Measurements from ENCODE around the gene WDFY2. TPM values are rescaled to one million over a fixed set of nuclear protein-coding genes. Genes with fewer than 3 reads are reported as not detected.

Gene WDFY2
- total RNA-seq, 1 experiment from 2014 or later: 26.4 TPM

DNA sequence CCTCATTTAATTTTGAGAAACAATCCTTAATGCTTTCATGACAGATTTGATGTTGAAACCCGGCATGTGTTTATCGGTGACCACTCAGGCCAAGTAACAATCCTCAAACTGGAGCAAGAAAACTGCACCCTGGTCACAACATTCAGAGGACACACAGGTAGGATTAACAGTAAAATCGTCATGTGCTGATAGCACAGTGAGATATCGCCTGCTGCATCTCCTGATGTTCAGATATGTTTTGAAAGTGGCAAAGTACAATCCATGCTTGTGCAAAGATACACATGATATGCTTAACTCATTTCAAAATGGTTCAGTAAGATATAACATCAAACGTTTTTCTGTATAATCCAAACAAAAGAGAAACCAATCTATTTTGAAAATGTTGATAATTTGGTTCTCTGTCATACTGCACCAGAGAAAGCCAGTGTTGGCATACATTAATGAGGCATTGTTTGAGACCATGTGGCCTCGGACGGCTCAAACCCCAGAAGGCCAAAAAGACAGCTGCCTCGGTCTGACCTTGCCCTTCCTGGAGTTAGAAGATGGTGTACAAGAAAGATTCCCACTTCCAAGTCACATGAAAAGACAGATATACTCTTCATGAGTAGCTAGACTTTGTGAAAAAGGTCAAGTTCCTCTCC is 143.5 kb downstream of the WDFY2 start:
- H2AFZ ChIP-seq (ENCODE audit: low read length): no peak overlapping the region
- no peaks in the 10 kb centered on the region for H3K27me3 ChIP-seq (ENCODE audit: insufficient read depth, low read length)
- no peak overlapping the region for H3K56ac ChIP-seq (ENCODE audit: insufficient read length, low read depth, low read length)
- no peak overlapping the region for H4K8ac ChIP-seq (replicated peaks; ENCODE audit: insufficient read length, low read depth, low read length)
- no peak overlapping the region for H3K4me2 ChIP-seq (ENCODE audit: insufficient read depth, insufficient read length, low read length)
- H3K4me3 Mint-ChIP-seq: no peak overlapping the region
- H3K9me3 ChIP-seq (ENCODE audit: control insufficient read depth, low read depth, low read length): no peaks in the 10 kb centered on the region
- H3K9me3 Mint-ChIP-seq: no peaks in the 10 kb centered on the region
- peak overlapping the region in 1 of 3 experiments; percentile 45; a peak in 1 of 7 replicates for H3K27ac Mint-ChIP-seq
- H4K20me1 ChIP-seq (ENCODE audit: control insufficient read depth, insufficient read depth, insufficient read length): no peaks in the 10 kb centered on the region
- no peak overlapping the region for H2BK15ac ChIP-seq (ENCODE audit: low read depth, low read length)
- H3K4me1 ChIP-seq (ENCODE audit: insufficient read depth, low read length): no peaks in the 10 kb centered on the region
- no peak overlapping the region for H4K5ac ChIP-seq (ENCODE audit: insufficient read length, low read depth, low read length)
- H3K27ac ChIP-seq (ENCODE audit: insufficient read length, low read depth, low read length): no peak overlapping the region
- H3K18ac ChIP-seq (ENCODE audit: insufficient read length, low read depth, low read length): no peak overlapping the region
- no peak overlapping the region for H3T11ph ChIP-seq (ENCODE audit: low read length)
- DNase-seq: no peak
- TF ChIP-seq, protein P1, sequence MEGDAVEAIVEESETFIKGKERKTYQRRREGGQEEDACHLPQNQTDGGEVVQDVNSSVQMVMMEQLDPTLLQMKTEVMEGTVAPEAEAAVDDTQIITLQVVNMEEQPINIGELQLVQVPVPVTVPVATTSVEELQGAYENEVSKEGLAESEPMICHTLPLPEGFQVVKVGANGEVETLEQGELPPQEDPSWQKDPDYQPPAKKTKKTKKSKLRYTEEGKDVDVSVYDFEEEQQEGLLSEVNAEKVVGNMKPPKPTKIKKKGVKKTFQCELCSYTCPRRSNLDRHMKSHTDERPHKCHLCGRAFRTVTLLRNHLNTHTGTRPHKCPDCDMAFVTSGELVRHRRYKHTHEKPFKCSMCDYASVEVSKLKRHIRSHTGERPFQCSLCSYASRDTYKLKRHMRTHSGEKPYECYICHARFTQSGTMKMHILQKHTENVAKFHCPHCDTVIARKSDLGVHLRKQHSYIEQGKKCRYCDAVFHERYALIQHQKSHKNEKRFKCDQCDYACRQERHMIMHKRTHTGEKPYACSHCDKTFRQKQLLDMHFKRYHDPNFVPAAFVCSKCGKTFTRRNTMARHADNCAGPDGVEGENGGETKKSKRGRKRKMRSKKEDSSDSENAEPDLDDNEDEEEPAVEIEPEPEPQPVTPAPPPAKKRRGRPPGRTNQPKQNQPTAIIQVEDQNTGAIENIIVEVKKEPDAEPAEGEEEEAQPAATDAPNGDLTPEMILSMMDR (conservative IDR thresholded peaks at IDR 0.05): no peak
- no peaks in the 10 kb centered on the region; the same call in 1 of the 2 replicates for H3K79me2 ChIP-seq (ENCODE audit: insufficient read depth, low read length)
- no peak overlapping the region for H2AK5ac ChIP-seq (ENCODE audit: insufficient read length, low read length)
- peaks cover 4 to 16% (median 8%) of the 10 kb centered on the region in 3 experiments; a peak in 6 of 7 replicates for H3K36me3 Mint-ChIP-seq (ENCODE audit: insufficient read depth in 1 of 3, low read depth in 3 of 3)
- no peaks in the 10 kb centered on the region for H3K23me2 ChIP-seq (ENCODE audit: insufficient read length, low read depth, low read length, poor library complexity, severe bottlenecking)
- H2BK120ac ChIP-seq (ENCODE audit: low read depth, low read length, poor library complexity, severe bottlenecking): no peak overlapping the region
- H4K91ac ChIP-seq (ENCODE audit: insufficient read length, low read depth, low read length): no peak overlapping the region
- no peak overlapping the region for H3K4ac ChIP-seq (ENCODE audit: low read depth, low read length)
- no peak overlapping the region for H2BK12ac ChIP-seq (ENCODE audit: insufficient read length, low read depth, low read length)
- no CpG with 5 or more reads among the region's 8 CpGs for WGBS (ENCODE audit: extremely low coverage, insufficient read length, low lambda C conversion rate)
- no peak overlapping the region for H3K23ac ChIP-seq (ENCODE audit: insufficient read length, low read depth, low read length)
- no peak overlapping the region for H3K14ac ChIP-seq (ENCODE audit: insufficient read depth, low read length)
- no peak overlapping the region for H3K9ac ChIP-seq (ENCODE audit: extremely low read depth, insufficient read length, low read length)
- H3K4me1 Mint-ChIP-seq: no peaks in the 10 kb centered on the region; a peak in 1 of 4 replicates
- no peak overlapping the region for H2BK5ac ChIP-seq (ENCODE audit: insufficient read length, low read length)
- no peak overlapping the region for H2BK20ac ChIP-seq (ENCODE audit: low read depth, low read length, poor library complexity, severe bottlenecking)
- H3K79me1 ChIP-seq (ENCODE audit: insufficient read depth, low read depth, low read length, poor library complexity, severe bottlenecking): no peaks in the 10 kb centered on the region
- H3K27me3 Mint-ChIP-seq (ENCODE audit: low read depth): no peaks in the 10 kb centered on the region
